Ovary (tissue), 3 donors: ENCODE measurements around the gene NAPB.
A peak's percentile ranks its signal among the peaks of the same experiment; 100 is the strongest.

ENCODE experiments used
- CTCF ChIP-seq, 3 donors: fragments of 450-650 bp in 2 of 3; fragments of 200-600 bp in 1 of 3; IDR thresholded peaks; one replicate each; pipeline versions ENCODE4 v1.5.1 to v1.8.0; 2016 to 2022; ENCODE audit warnings: antibody characterized with exemption in 3 of 3, mild to moderate bottlenecking in 1 of 3
- EP300 ChIP-seq: sonication (generic); formaldehyde crosslinking; IDR thresholded peaks from one replicate; pipeline ENCODE4 v1.6.1; 2017; ENCODE audit warnings: antibody characterized with exemption
- POLR2A ChIP-seq: fragments of 450-650 bp; IDR thresholded peaks from one replicate; pipeline ENCODE4 v1.6.1; 2017; ENCODE audit warnings: antibody characterized with exemption, mild to moderate bottlenecking, moderate library complexity
- donor health status: DM: no; HTN: no; CAD: no.

DNA sequence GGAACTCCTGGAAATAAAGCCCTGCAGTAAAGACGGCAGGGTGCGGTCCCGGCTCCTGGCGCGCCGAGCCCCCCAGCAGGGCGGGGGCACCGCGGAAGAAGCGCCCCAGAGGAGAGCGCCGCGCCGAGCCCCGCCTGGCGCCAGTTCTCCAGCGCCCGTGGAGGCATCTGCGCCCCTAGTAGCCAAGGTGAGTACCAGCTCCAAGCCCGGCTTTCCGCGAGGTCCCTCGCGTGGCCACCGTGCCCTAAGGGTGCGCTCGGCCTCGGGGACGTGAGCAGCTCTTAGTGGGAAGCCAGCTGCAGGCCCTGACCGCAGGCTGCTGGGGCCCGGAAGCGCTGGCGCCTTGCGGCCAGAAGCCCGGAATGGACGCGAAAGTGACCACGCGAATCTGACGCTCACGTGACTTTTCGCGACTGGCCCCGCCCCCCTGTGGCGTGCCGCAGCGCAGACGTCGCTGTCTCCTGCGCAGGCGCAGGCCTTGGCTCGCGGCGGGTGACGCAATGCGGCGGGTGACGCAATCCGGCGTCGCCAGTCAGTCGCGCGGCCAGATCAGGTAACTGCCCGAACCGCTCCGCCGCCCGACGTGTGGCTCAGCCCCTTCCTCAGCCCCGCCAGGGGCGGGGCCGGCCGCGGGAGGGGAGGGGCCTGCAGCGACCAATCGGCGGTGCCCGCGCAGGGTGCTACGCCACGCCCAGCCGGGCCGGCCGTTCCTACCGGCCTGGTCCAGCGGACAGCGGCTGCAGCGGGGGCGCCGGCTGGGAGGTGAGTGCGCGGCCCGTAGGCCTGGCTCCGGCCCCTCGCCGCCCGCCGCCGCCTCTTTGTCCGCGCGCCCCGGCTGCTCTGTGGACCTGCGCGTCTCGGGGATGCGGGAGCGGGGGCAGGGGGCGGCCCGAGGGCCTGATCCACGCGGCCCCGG lies 59.6 kb downstream of the NAPB start, which contains the start of gene GZF1:
- peak; percentile 99 for TF ChIP-seq POLR2A
- peak in 2 of 3 donors; percentile 48 to 58 for TF ChIP-seq CTCF (IDR thresholded peaks at IDR 0.05)
- peak; percentile 89 for TF ChIP-seq EP300
